ENCODE results near the gene EEFSEC.

The EEFSEC gene

GRCh38 chr3:128173200-128173599 is 19.9 kb downstream of the EEFSEC start:
- H2AFZ ChIP-seq (ENCODE audit: low read depth, low read length) = no peak overlapping the region
- H3K36me3 ChIP-seq (replicated peaks; ENCODE audit: low read depth, low read length) = no peaks in the 10 kb centered on the region
- H3K9ac ChIP-seq (ENCODE audit: low read length) = no peak overlapping the region
- H3K9me3 ChIP-seq (ENCODE audit: insufficient read depth, low read length) = no peaks in the 10 kb centered on the region
- H3K4me1 ChIP-seq (ENCODE audit: low read length) = no peaks in the 10 kb centered on the region
- H3K27me3 ChIP-seq (ENCODE audit: low read depth, low read length) = no peaks in the 10 kb centered on the region
- TF ChIP-seq EZH2phosphoT487 (IDR thresholded peaks at IDR 0.05; ENCODE audit: low read depth) = no peak
- TF ChIP-seq, protein P1, sequence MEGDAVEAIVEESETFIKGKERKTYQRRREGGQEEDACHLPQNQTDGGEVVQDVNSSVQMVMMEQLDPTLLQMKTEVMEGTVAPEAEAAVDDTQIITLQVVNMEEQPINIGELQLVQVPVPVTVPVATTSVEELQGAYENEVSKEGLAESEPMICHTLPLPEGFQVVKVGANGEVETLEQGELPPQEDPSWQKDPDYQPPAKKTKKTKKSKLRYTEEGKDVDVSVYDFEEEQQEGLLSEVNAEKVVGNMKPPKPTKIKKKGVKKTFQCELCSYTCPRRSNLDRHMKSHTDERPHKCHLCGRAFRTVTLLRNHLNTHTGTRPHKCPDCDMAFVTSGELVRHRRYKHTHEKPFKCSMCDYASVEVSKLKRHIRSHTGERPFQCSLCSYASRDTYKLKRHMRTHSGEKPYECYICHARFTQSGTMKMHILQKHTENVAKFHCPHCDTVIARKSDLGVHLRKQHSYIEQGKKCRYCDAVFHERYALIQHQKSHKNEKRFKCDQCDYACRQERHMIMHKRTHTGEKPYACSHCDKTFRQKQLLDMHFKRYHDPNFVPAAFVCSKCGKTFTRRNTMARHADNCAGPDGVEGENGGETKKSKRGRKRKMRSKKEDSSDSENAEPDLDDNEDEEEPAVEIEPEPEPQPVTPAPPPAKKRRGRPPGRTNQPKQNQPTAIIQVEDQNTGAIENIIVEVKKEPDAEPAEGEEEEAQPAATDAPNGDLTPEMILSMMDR (IDR thresholded peaks at IDR 0.05; ENCODE audit: low read depth, low read length) = no peak
- H3K79me2 ChIP-seq (ENCODE audit: low read length) = peaks cover 35% of the 10 kb centered on the region
- H3K4me3 ChIP-seq (ENCODE audit: low read length) = no peak overlapping the region
- H3K4me2 ChIP-seq (ENCODE audit: low read length) = no peak overlapping the region
- H4K20me1 ChIP-seq (ENCODE audit: insufficient read depth, low read length) = peaks cover 5% of the 10 kb centered on the region; the same call in 1 of the 2 replicates
- H3K27ac ChIP-seq (ENCODE audit: low read length) = no peak overlapping the region

DNA sequence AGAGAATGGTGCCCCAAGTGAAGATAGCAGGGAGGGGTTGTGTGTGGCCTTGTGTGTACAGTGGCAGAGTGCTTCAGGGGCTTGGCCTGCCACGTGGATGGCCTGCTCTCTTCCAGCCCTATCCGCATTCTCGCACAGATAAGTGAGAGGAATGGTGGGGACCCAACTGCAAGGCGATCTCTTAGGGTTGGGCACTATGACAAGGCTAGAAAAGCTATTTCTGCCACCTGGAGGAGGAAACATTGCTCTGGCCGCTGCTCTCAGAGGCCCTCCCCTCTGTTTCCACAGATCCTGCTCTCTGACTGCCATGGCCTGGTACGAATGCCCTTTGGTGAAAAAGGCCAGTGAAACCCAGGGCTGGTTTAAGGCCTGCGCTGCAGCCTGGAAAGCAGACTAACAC is 20.6 kb downstream of the EEFSEC start:
- H3K4me2 ChIP-seq (ENCODE audit: low read length) = no peak overlapping the region
- no peak overlapping the region for H3K9ac ChIP-seq (ENCODE audit: low read length)
- peaks cover 5% of the 10 kb centered on the region; the same call in 1 of the 2 replicates for H4K20me1 ChIP-seq (ENCODE audit: insufficient read depth, low read length)
- H3K4me3 ChIP-seq (ENCODE audit: low read length) = no peak overlapping the region
- H3K79me2 ChIP-seq (ENCODE audit: low read length) = peaks cover 28% of the 10 kb centered on the region
- H2AFZ ChIP-seq (ENCODE audit: low read depth, low read length) = no peak overlapping the region
- no peaks in the 10 kb centered on the region for H3K4me1 ChIP-seq (ENCODE audit: low read length)
- no peaks in the 10 kb centered on the region for H3K27me3 ChIP-seq (ENCODE audit: low read depth, low read length)
- no peak for TF ChIP-seq EZH2phosphoT487 (IDR thresholded peaks at IDR 0.05; ENCODE audit: low read depth)
- TF ChIP-seq, protein P1 (IDR thresholded peaks at IDR 0.05; ENCODE audit: low read depth, low read length) = no peak
- H3K9me3 ChIP-seq (ENCODE audit: insufficient read depth, low read length) = no peaks in the 10 kb centered on the region
- H3K36me3 ChIP-seq (replicated peaks; ENCODE audit: low read depth, low read length) = no peaks in the 10 kb centered on the region
- H3K27ac ChIP-seq (ENCODE audit: low read length) = no peak overlapping the region

DNA sequence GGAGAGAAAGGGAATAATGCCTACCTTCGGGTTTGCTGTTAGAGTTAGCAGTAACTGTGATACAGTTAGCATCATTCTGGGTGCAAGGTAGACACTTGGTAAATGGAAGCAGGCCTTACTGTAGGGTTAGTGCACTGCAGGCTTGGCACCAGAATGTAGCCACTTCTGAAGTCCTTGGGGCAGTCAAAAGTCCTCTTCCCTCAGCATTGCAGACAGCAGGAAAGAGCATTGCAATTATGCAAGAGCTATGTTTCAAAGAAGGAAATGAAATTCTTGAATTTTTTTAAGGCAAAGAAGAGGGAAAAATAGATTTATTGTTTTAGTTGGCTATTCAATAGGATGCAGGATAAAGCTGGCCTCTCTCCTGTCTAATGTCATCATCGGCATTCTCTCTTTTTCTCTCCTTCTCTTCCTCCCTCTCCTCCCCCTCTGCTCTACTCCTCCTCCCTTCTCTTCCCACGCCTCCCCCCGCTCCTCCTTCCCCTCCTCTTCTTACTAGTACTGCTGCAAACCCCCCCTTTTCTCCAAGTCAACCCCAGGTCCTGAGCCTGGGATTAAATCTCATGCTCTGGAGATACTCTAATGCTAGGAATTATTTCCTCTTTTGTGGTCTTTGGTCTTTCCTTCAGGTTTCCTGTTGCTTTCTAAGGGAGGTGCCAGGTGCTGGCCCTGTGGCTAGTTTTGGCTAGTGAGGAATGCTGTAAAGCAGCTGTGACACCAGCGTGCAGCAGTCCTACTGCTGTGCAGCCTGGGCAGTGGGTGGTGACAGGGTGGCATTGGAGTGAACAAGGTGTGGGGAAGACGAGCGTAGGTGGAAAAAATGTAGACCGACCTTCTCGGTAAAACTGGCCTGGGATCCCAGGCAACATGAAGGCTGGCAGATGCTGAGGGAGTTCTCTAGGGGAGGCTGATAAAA is 21.7 kb downstream of the EEFSEC start:
- Histone ChIP-seq H3K9ac (ENCODE audit: low read length) (no peak overlapping the region), H3K36me3 (replicated peaks; ENCODE audit: low read depth, low read length) (no peaks in the 10 kb centered on the region), H3K4me2 (ENCODE audit: low read length) (no peak overlapping the region)

GRCh38 chr3:128175768-128176167 is 22.5 kb downstream of the EEFSEC start:
- H4K20me1 ChIP-seq (ENCODE audit: insufficient read depth, low read length) = 0 out of 2 replicates have a peak, but pooled peaks cover 5% of the 10 kb centered on the region
- TF ChIP-seq EZH2phosphoT487 (IDR thresholded peaks at IDR 0.05; ENCODE audit: low read depth) = no peak
- TF ChIP-seq, protein P1 (IDR thresholded peaks at IDR 0.05; ENCODE audit: low read depth, low read length) = no peak
- H2AFZ ChIP-seq (ENCODE audit: low read depth, low read length) = no peak overlapping the region
- H3K79me2 ChIP-seq (ENCODE audit: low read length) = peaks cover 37% of the 10 kb centered on the region
- H3K9me3 ChIP-seq (ENCODE audit: insufficient read depth, low read length) = no peaks in the 10 kb centered on the region
- H3K4me2 ChIP-seq (ENCODE audit: low read length) = no peak overlapping the region
- H3K9ac ChIP-seq (ENCODE audit: low read length) = no peak overlapping the region
- no peaks in the 10 kb centered on the region for H3K27me3 ChIP-seq (ENCODE audit: low read depth, low read length)
- no peak overlapping the region for H3K27ac ChIP-seq (ENCODE audit: low read length)
- H3K4me1 ChIP-seq (ENCODE audit: low read length) = no peaks in the 10 kb centered on the region
- no peaks in the 10 kb centered on the region for H3K36me3 ChIP-seq (replicated peaks; ENCODE audit: low read depth, low read length)
- H3K4me3 ChIP-seq (ENCODE audit: low read length) = no peak overlapping the region

More for the DNA sequence above, 21.7 kb downstream of the EEFSEC start:
- no peaks in the 10 kb centered on the region for H3K27me3 ChIP-seq (ENCODE audit: low read depth, low read length)
- peaks cover 30% of the 10 kb centered on the region for H3K79me2 ChIP-seq (ENCODE audit: low read length)
- no peak overlapping the region for H2AFZ ChIP-seq (ENCODE audit: low read depth, low read length)
- H3K27ac ChIP-seq (ENCODE audit: low read length) = no peak overlapping the region
- H3K9me3 ChIP-seq (ENCODE audit: insufficient read depth, low read length) = no peaks in the 10 kb centered on the region
- no peak overlapping the region for H3K4me3 ChIP-seq (ENCODE audit: low read length)
- H4K20me1 ChIP-seq (ENCODE audit: insufficient read depth, low read length) = 0 out of 2 replicates have a peak, but pooled peaks cover 5% of the 10 kb centered on the region
- TF ChIP-seq, protein P1 (IDR thresholded peaks at IDR 0.05; ENCODE audit: low read depth, low read length) = no peak
- no peak for TF ChIP-seq EZH2phosphoT487 (IDR thresholded peaks at IDR 0.05; ENCODE audit: low read depth)
- no peaks in the 10 kb centered on the region for H3K4me1 ChIP-seq (ENCODE audit: low read length)

Data from OCI-LY3 (cell line).